Measurements from ENCODE around the gene PRSS35. TPM values are rescaled to one million over a fixed set of nuclear protein-coding genes. Genes with fewer than 3 reads are reported as not detected.

The PRSS35 gene
- total and polyA plus RNA-seq, 2 of the 8 experiments (the other 6 are each of a cell fraction or from before 2014, with no cell fraction given) = 1.3 to 2.9 TPM

GRCh38 chr6:83476971-83477370 is 35.4 kb upstream of the PRSS35 start:
- Histone ChIP-seq H4K8ac (ENCODE audit: extremely low read depth, insufficient read depth, low read length) (no peak overlapping the region), H3K79me2 (ENCODE audit: control insufficient read depth in 1 of 2, insufficient read depth in 2 of 2, low read length in 2 of 2) (no peaks in the 10 kb centered on the region), H2BK5ac (ENCODE audit: low read depth, low read length) (no peak overlapping the region), H2AK5ac (ENCODE audit: low read depth, low read length) (no peak overlapping the region), H2BK20ac (ENCODE audit: low read length) (no peak overlapping the region), H4K5ac (ENCODE audit: insufficient read length, low read depth, low read length) (no peak overlapping the region), H3K27ac (ENCODE audit: low read depth, low read length) (no peak overlapping the region), H3K9ac (replicated peaks in 1 of 4; ENCODE audit: extremely low read depth in 1 of 4, low read depth in 3 of 4, low read length in 3 of 4) (no peak overlapping the region), H4K91ac (replicated peaks; ENCODE audit: insufficient read length, low read length) (no peak overlapping the region), H2BK12ac (ENCODE audit: low read depth, low read length) (no peak overlapping the region), H3K23ac (ENCODE audit: insufficient read length) (no peak overlapping the region), H3K27me3 (replicated peaks in 1 of 4; ENCODE audit: control insufficient read depth in 3 of 4, extremely low read depth in 1 of 4, insufficient read depth in 3 of 4, low read length in 3 of 4) (no peaks in the 10 kb centered on the region), H3K79me1 (ENCODE audit: low read depth, low read length) (no peaks in the 10 kb centered on the region), H4K20me1 (replicated peaks in 1 of 2; ENCODE audit: control insufficient read depth in 1 of 2, insufficient read depth in 2 of 2, low read length in 2 of 2) (no peaks in the 10 kb centered on the region), H3K4ac (replicated peaks; ENCODE audit: insufficient read length, low read depth, low read length) (no peak overlapping the region), H3K9me3 (ENCODE audit: insufficient read depth in 2 of 2, low read depth in 1 of 2, low read length in 1 of 2) (no peaks in the 10 kb centered on the region), H2BK120ac (replicated peaks; ENCODE audit: low read depth, low read length) (no peak overlapping the region), H2AFZ (ENCODE audit: low read length) (no peak overlapping the region), H3K4me1 (replicated peaks in 1 of 4; ENCODE audit: control insufficient read depth in 3 of 4, insufficient read depth in 4 of 4, low read length in 3 of 4) (no peaks in the 10 kb centered on the region), H3K23me2 (ENCODE audit: low read depth, low read length) (no peaks in the 10 kb centered on the region), H2BK15ac (ENCODE audit: low read length) (no peak overlapping the region), H3K4me3 (ENCODE audit: extremely low read depth in 1 of 4, insufficient read depth in 2 of 4, low read depth in 3 of 4, low read length in 4 of 4) (no peak overlapping the region), H3K18ac (ENCODE audit: extremely low read depth, low read length) (no peak overlapping the region), H3K14ac (ENCODE audit: insufficient read length) (no peak overlapping the region), H3K36me3 (ENCODE audit: control insufficient read depth in 2 of 4, insufficient read depth in 4 of 4, low read length in 3 of 4) (no peaks in the 10 kb centered on the region), H3K4me2 (ENCODE audit: insufficient read depth in 1 of 2, low read depth in 2 of 2, low read length in 2 of 2) (no peak overlapping the region), H3K56ac (replicated peaks; ENCODE audit: insufficient read length, low read depth, low read length) (no peak overlapping the region)
- ChIA-PET POLR2A (ENCODE audit: partially characterized antibody) (no interaction called here), CTCF (ENCODE audit: partially characterized antibody) (interaction anchor here (0.8 to 1.0 kb wide), 2 partner anchors 35 to 59 kb away, joined by 3 read pairs; partner anchors contain the start of gene PRSS35)
- FAIRE-seq = no peak
- WGBS, 2 experiments (ENCODE audit: extremely low coverage in 1 of 2, insufficient coverage in 1 of 2, insufficient read length in 1 of 2, insufficient replicate concordance in 2 of 2, low coverage in 1 of 2, low lambda C conversion rate in 2 of 2, missing lambda C conversion rate in 1 of 2) = 92% methylated on average over 1 of the region's 1 CpG; no CpG with 5 or more reads in 1 of the 2 experiments
- no peak for DNase-seq (ENCODE audit: low read depth in 1 of 2, low spot score in 2 of 2)
- TF ChIP-seq PHF8 (conservative IDR thresholded peaks at IDR 0.05; ENCODE audit: low read depth, low read length) (no peak), RFX5 (IDR thresholded peaks at IDR 0.05; ENCODE audit: borderline replicate concordance, low read depth, low read length) (no peak), TEAD4 (IDR thresholded peaks at IDR 0.05; ENCODE audit: low read depth, low read length) (no peak), NANOG (IDR thresholded peaks at IDR 0.05; ENCODE audit: insufficient read depth, low read depth, low read length, poor library complexity, severe bottlenecking) (no peak), SUZ12 (IDR thresholded peaks at IDR 0.05; ENCODE audit: low read length) (no peak), SIRT6 (IDR thresholded peaks at IDR 0.05; ENCODE audit: low read length) (no peak), CTBP2 (IDR thresholded peaks at IDR 0.05; ENCODE audit: borderline replicate concordance, insufficient read depth, insufficient read length, low read length) (no peak), TBP (IDR thresholded peaks at IDR 0.05; ENCODE audit: low read depth, low read length) (no peak), CBX5 (IDR thresholded peaks at IDR 0.05; ENCODE audit: low read depth, low read length) (no peak), CBX8 (IDR thresholded peaks at IDR 0.05; ENCODE audit: borderline replicate concordance, low read depth, low read length) (no peak), SAP30 (IDR thresholded peaks at IDR 0.05; ENCODE audit: insufficient read depth, insufficient replicate concordance, low read length) (no peak), BRCA1 (IDR thresholded peaks at IDR 0.05; ENCODE audit: low read depth, low read length) (no peak), ATF2 (IDR thresholded peaks at IDR 0.05; ENCODE audit: low read length) (no peak)
